ENCODE data around the gene PLSCR3. TPM values are rescaled to one million over a fixed set of nuclear protein-coding genes. Genes with fewer than 3 reads are reported as not detected.

PLSCR3 gene
- 8.9 and 15.3 TPM in 2 replicates for total RNA-seq (2014; rRNA removed; shearing (Covaris generic))
- total RNA-seq (2022), result 23.1 and 27.6 TPM in 2 replicates
- percentile 24 among the genes with signal in this experiment for Bru-seq, nascent RNA
- percentile 17 among the genes with signal in this experiment for BruChase-seq, experiment 1, labeled RNA remaining after a 6-hour chase
- percentile 40 among the genes with signal in this experiment for BruChase-seq, experiment 2, labeled RNA remaining after a 2-hour chase
- long read RNA-seq, transcript PLSCR3-202 (8 exons, 2,067 nt), result major isoform, 15 of 44 reads
- long read RNA-seq, partial matches to known transcripts, result 5 of 44 reads
- long read RNA-seq, other reads (novel, unspliced or antisense), result 16 of 44 reads

GRCh38 chr17:7394452-7395191, at the start of gene PLSCR3:
Gene PLSCR3 (minus strand): TSS chr17:7394525. CDS start chr17:7394110, 415 bp downstream.
- intact Hi-C loops (cut with micrococcal nuclease; ENCODE audit: unreplicated experiment), result no loop called here
- Histone ChIP-seq H2AFZ (ENCODE audit: low read length) (peak within 1 kb of the TSS; percentile 63), H3K4me1 (ENCODE audit: insufficient read depth, low read length, poor library complexity, severe bottlenecking) (peaks cover 9% of the 10 kb centered on the region), H3K79me2 (ENCODE audit: insufficient read depth, low read depth, low read length) (no peaks in the 10 kb centered on the region), H3K27ac (ENCODE audit: low read depth, low read length, poor library complexity, severe bottlenecking) (peak within 1 kb of the TSS; percentile 9), H3K4me2 (ENCODE audit: low read length) (peak within 1 kb of the TSS; percentile 80), H3K4me3 (ENCODE audit: low read depth, low read length, poor library complexity, severe bottlenecking) (peak within 1 kb of the TSS; percentile 72), H3K9me3 (ENCODE audit: low read length) (no peaks in the 10 kb centered on the region), H4K20me1 (ENCODE audit: insufficient read depth, low read length) (no peaks in the 10 kb centered on the region), H3K9me2 (ENCODE audit: insufficient read depth, low read length) (no peaks in the 10 kb centered on the region), H3K36me3 (ENCODE audit: insufficient read depth, low read length) (peaks cover 12% of the 10 kb centered on the region; the same call in 1 of the 2 replicates)
- BruUV-seq (replicated peaks), result no TSS peak
- DNase-seq (ENCODE audit: low spot score), result peak; percentile 85
- CTCF ChIA-PET (ENCODE audit: unreplicated experiment), result interaction anchor here (0.6 kb wide), 1 partner anchor 39 kb away, joined by 3 read pairs; no protein-coding TSS in a partner anchor
- POLR2A ChIA-PET, result interaction anchor here (0.6 to 1.0 kb wide), 3 partner anchors 9 to 271 kb away, joined by 3 to 7 read pairs (median 3); partner anchors contain the start of gene TMEM256
- TF ChIP-seq CTCF (conservative IDR thresholded peaks at IDR 0.05; ENCODE audit: low read length) (no peak; the same call in 1 of the 2 replicates), EZH2phosphoT487 (IDR thresholded peaks at IDR 0.05; ENCODE audit: borderline replicate concordance, low read depth, low read length) (no peak)

- no peaks in the 10 kb centered on the region for H3K9me2 ChIP-seq (ENCODE audit: insufficient read depth, low read length)
- H3K36me3 ChIP-seq (ENCODE audit: insufficient read depth, low read length), result no peaks in the 10 kb centered on the region
- no peak for TF ChIP-seq CTCF (conservative IDR thresholded peaks at IDR 0.05; ENCODE audit: low read length)
- H3K4me1 ChIP-seq (ENCODE audit: insufficient read depth, low read length, poor library complexity, severe bottlenecking), result peaks cover 17% of the 10 kb centered on the region
- H4K20me1 ChIP-seq (ENCODE audit: insufficient read depth, low read length), result no peaks in the 10 kb centered on the region
- H2AFZ ChIP-seq (ENCODE audit: low read length), result no peak overlapping the region
- BruUV-seq (replicated peaks), result TSS peak; percentile 51
- no peak for DNase-seq (ENCODE audit: low spot score)
- no peaks in the 10 kb centered on the region for H3K79me2 ChIP-seq (ENCODE audit: insufficient read depth, low read depth, low read length)
- intact Hi-C loops (cut with micrococcal nuclease; ENCODE audit: unreplicated experiment), result no loop called here
- H3K4me2 ChIP-seq (ENCODE audit: low read length), result no peak overlapping the region
- no peak overlapping the region for H3K27ac ChIP-seq (ENCODE audit: low read depth, low read length, poor library complexity, severe bottlenecking)
- CTCF ChIA-PET (ENCODE audit: unreplicated experiment), result no interaction called here
- H3K9me3 ChIP-seq (ENCODE audit: low read length), result no peaks in the 10 kb centered on the region
- POLR2A ChIA-PET, result interaction anchor here (0.7 to 1.1 kb wide), 5 partner anchors 9 to 117 kb away, joined by 3 to 4 read pairs (median 3); partner anchors contain the start of genes TMEM102 and TMEM256
- H3K4me3 ChIP-seq (ENCODE audit: low read depth, low read length, poor library complexity, severe bottlenecking), result no peak overlapping the region
These were observed 49.5 kb upstream of the PLSCR3 start for GRCh38 chr17:7443499-7444485.

Measured in OCI-LY7 (cell line).